AML-193 (cell line): Measurements from ENCODE around the gene TET3.

Experiments used
- DNase-seq, 2 experiments: peaks; one replicate each; lab custom pipeline; 2025; lab: John Stamatoyannopoulos, UW

Gene TET3

DNA sequence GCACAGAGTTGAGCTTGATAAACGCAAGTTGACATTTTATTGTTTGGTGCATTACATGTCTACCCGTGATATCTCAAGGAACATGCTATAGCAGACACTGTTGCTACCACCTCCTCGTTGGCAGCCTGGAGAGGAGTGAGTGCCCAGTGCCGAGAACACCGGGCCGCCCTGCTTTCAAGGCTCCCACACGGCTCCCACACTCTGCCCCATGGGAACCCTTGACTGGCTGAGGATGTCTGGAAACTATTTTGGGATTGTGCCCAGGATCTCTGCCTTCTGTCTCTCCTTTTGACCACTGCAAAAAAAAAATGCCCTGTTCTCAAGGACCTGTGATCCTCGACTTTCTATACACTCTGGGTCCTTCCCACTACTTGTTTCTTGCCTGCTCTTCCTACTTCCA, 21.1 kb downstream of the TET3 start:
- DNase-seq, result no peak

DNA sequence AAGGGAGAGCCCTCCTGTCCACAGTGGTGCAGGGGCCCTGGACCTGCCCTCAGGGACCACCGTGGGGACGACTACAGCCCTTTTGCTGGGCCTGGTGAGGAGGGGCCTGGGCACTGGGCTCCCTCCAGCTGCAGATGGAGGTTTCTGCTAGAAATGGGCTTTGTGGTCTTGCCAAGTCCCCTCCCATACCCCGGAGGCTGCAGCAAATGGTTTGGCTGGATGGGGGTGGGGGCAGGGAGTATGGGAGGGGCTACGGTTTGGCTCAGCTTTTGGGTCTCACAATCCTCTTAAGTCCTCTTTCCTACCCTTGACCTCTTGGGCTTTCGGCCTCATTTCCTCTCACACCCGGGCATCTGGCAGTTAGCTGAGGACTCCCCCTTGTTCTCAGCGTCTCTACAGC, 21.7 kb downstream of the TET3 start:
- DNase-seq, result no peak

GRCh38 chr2:74007121-74007520, 22.4 kb downstream of the TET3 start:
- no peak for DNase-seq

GRCh38 chr2:74007711-74008110, 23.0 kb downstream of the TET3 start:
- no peak for DNase-seq

DNA sequence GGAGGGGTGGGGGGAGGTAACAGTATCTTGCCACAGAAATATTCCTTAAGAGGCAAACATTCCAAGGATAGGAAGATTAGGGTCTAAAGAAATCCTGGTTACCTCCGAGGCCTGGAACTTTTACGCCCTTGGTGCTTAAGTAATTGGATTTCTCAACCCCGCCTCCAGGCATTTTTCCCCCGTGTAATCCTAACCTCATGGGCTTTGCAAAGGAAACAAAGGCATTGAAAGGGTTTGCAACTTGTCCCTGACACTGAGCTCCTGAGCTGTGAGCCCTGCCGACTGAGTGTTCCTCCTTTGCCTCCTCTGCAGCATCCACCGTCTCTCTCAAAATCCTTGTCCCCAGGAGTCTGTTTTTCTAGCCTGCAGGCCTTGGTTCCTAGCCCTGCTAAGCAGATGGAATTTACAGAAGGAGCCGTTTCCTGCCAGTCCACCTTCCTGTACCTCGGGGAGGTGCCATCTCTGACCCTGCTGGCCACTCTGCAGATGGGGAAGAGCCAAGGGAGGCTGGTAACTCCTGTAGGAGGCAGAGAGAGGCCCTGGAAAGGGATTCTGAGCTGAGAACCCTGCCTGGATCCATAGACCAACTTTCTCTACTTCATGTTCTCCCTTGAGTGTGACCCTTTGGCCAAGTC, 24.2 kb downstream of the TET3 start:
- DNase-seq, result no peak

DNA sequence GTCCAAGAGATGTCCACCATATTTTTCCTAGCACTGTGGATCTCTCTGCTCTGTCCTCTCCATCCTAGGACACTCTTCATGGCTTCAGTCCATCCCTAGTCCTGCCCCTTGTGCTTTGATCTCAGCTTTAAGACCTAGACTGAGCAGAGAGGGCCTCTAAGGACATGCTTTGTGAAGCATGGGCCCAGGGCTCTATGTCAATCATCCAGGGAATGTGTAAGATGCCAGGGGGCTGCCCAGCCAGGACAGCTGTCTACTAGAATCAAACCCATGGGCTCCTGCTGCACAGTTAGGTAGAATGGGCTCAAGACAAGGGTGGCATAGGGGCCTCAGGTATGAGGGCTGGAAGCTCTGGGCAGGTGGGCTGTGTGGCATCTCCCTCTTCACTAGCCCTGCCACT, 24.9 kb downstream of the TET3 start:
- no peak for DNase-seq

DNA sequence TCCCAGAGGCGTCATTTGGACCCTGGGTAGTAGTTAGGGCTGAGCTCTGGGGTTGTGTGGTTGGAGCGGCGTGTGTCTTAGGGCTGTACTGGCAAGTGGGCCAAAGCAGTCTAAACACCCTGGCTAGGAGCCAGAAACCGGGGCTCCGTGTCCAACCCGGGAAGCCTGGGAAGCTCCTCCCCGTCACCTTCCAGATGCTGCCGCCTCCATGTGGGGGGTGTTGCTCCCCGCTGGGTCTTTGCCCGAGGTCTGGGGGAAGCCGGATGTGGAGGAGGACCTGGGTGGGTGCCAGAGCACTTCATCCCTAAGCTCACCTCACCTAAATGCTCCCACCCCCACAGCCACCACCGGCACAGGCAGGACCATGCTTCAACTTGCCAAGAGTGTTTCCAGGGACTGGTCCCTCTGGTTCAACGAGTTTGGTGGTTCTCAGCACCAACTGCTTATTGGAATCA, 25.4 kb downstream of the TET3 start:
- DNase-seq, result no peak

GRCh38 chr2:74011246-74011645, 26.5 kb downstream of the TET3 start:
- no peak for DNase-seq

DNA sequence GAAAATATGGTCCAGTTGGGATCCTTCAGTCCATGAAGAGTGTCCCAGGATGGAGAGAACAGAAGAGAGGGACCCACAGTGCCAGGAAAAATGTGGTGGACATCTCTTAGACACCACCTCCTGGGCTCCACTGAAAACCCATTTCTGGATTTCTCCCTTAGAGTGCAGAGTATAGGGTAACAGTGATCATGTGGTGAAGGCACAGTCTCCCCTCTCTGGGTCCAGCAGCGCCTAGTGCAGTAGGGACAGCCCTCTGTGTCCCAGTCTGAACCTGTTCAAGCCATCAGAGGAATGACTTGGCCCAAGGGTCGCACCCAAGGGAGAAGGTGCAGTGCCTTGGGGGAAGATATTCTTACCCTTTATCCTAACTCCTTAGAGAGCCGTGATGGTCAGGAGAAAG, 30.1 kb downstream of the TET3 start:
- no peak for DNase-seq

DNA sequence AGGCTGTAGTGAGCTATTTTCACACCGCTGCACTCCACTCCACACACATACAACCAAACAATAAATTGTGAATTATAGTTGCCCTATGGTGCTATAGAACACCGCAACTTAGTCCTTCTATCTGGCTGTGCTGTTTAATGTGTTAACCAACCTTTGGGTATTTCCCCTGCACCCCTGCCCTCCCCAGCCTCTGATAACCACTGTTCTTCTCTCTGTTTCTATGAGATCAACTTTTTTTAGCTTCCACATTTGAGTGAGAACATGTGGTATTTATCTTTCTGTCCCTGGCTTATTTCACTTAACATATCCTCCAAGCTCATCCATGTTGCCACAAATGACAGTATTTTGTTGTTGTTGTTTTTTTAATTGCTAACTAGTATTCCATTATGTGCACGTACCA, 32.5 kb downstream of the TET3 start:
- DNase-seq, result no peak

- DNase-seq, result no peak
Measured at GRCh38 chr2:74019516-74019915, 34.8 kb downstream of the TET3 start.

- DNase-seq, result no peak
Measured at GRCh38 chr2:74020702-74021406, 36.1 kb downstream of the TET3 start.

DNA sequence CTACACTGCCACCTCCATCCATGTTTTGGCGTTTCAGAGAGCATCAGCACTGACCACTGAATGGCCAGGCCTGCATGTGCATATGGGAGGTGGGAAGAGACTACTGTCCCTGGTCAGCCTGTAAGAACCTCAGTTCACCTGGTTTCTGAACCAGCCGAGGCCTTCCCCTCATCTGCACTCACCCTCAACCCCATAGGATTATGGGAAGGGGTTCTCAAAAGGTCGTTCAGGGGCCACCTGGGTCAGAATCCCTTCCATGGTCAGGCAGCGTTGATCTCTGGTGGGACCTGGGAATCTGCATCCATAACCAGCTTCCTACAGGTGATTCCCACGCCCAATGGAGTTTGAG, 36.7 kb downstream of the TET3 start:
- no peak for DNase-seq

DNA sequence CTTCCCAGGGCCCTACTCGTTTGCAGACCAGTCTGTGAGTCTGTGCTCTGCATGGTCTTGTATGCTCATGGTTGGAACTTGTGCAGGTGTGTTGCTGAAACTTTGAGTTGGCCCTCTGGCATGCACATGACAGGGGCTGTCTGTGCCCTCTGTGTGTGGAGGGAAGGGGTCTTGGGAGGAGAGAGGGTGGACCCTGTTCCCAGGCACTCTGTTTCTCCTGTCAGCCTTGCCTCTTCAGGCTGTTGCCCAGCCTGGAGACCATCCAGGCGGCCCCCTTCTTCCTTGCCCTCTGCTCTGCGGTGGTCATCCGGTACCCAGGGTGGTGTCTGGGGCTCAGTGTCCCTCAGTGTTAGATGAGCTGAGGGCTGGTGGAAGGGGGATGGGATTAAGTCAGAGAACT, 39.5 kb downstream of the TET3 start:
- DNase-seq, result no peak

GRCh38 chr2:74025971-74026612, 41.4 kb downstream of the TET3 start:
- DNase-seq, result no peak

- DNase-seq, result no peak
Measured at GRCh38 chr2:74026687-74027241, 42.1 kb downstream of the TET3 start.

DNA sequence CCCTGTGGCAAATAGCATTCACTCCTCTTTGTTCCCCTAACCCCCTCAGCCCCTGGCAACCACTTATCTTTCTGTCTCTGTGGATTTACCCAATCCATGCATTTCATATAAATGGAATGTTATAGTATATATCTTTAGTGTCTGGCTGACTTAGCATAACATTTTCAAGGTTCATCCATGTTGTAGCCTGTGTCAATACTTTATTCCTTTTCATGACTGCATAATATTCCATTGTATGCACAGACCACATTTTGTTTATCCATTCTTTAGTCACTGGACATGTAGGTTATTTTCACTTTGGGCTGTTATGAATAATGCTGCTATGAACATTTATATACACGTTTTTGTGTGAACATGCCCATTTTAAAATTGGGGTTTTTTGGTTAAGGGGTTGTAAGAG, 42.8 kb downstream of the TET3 start:
- no peak for DNase-seq

GRCh38 chr2:74028290-74028689, 43.6 kb downstream of the TET3 start:
- DNase-seq, result no peak

GRCh38 chr2:74028741-74029140, 44.0 kb downstream of the TET3 start:
- no peak for DNase-seq

GRCh38 chr2:74029714-74030397, 45.1 kb downstream of the TET3 start:
- no peak for DNase-seq

DNA sequence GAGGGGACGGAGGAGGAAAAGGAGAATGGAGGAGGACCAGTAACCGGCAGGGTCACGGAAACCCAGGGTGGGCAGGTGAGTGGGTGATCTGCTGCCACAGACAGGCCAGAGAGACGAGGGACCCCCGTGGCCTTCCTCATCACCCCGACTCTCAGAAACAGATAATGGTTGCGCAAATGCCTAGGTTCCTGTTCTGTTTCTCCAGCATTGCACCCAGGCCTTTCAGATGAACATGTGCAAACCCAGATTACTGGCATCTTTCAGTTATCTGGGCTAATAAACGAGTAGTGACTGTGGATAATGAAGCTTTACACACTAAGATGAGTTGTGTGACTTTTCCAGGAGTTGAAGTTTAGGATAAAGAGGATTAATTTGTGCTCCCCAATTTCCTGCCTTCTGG, 46.5 kb downstream of the TET3 start:
- DNase-seq, result peak; percentile 31 to 61

DNA sequence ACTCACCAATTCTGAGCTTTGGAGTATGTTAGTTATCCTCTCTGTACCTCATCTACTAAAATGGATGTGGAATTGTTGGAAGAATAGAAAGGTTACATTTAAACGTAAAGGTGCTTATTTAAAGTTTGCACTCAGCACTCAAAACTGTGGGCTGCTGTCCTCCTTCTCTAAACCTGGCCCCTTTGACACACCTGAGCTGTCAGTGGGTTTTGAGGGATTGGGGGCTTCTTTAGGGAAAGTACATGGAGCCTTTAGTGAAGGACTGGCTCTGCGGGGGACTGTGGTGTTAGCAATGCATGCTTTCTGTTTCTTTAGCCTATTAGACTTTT, 47.2 kb downstream of the TET3 start:
- no peak for DNase-seq

GRCh38 chr2:74033375-74033774, 48.7 kb downstream of the TET3 start:
- no peak for DNase-seq
